ENCODE measurements around the gene ACVR1B.
A peak's percentile ranks its signal among the peaks of the same experiment; 100 is the strongest.

ACVR1B gene

DNA sequence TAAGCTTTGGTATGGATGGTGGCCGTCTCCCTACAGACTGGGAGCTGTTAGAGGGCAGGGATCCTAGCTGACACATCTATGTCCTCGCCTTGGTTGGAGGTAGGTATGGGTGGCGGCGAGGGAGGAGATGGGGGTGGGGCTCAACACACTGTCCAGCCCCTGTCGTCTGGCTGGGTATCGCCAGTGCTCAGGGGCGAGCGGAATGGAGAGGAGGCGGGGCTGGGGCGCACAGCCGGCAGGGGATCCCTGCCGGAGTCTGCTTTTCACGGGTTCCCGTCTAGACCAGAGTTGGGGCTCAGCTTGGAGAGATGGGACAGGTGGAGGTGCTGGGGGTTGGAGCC is 71.3 kb downstream of the ACVR1B start:
- no peak for DNase-seq
- no peak overlapping the region for H3K27ac ChIP-seq (ENCODE audit: low read length)
- H2AFZ ChIP-seq (ENCODE audit: low read length): peak overlapping the region; percentile 86
- peak overlapping the region; percentile 71 for H3K4me3 ChIP-seq (ENCODE audit: low read length)
- peak overlapping the region; percentile 97 for H3K4me2 ChIP-seq (ENCODE audit: low read depth, low read length)
- H3K79me2 ChIP-seq (ENCODE audit: low read length): no peaks in the 10 kb centered on the region
- H3K27me3 ChIP-seq (replicated peaks; ENCODE audit: insufficient read depth, low read length): peaks cover 46% of the 10 kb centered on the region
- H3K9me3 ChIP-seq (replicated peaks; ENCODE audit: insufficient read depth, low read length): no peaks in the 10 kb centered on the region
- TF ChIP-seq, protein P1, sequence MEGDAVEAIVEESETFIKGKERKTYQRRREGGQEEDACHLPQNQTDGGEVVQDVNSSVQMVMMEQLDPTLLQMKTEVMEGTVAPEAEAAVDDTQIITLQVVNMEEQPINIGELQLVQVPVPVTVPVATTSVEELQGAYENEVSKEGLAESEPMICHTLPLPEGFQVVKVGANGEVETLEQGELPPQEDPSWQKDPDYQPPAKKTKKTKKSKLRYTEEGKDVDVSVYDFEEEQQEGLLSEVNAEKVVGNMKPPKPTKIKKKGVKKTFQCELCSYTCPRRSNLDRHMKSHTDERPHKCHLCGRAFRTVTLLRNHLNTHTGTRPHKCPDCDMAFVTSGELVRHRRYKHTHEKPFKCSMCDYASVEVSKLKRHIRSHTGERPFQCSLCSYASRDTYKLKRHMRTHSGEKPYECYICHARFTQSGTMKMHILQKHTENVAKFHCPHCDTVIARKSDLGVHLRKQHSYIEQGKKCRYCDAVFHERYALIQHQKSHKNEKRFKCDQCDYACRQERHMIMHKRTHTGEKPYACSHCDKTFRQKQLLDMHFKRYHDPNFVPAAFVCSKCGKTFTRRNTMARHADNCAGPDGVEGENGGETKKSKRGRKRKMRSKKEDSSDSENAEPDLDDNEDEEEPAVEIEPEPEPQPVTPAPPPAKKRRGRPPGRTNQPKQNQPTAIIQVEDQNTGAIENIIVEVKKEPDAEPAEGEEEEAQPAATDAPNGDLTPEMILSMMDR (IDR thresholded peaks at IDR 0.05; ENCODE audit: low read length): no peak
- no peak for TF ChIP-seq EZH2 (optimal IDR thresholded peaks at IDR 0.05; ENCODE audit: low read depth, low read length)
- no peak for TF ChIP-seq EZH2phosphoT487 (IDR thresholded peaks at IDR 0.05; ENCODE audit: low read length)
- H4K20me1 ChIP-seq (ENCODE audit: insufficient read depth, low read length): no peaks in the 10 kb centered on the region
- peaks cover 6% of the 10 kb centered on the region for H3K4me1 ChIP-seq (ENCODE audit: low read length)
- H3K36me3 ChIP-seq (replicated peaks; ENCODE audit: insufficient read depth, low read length): no peaks in the 10 kb centered on the region
- peak overlapping the region; percentile 21; the same call in 1 of the 2 replicates for H3K9ac ChIP-seq (ENCODE audit: low read length)
- no peaks in the 10 kb centered on the region for H3K9me2 ChIP-seq (replicated peaks; ENCODE audit: insufficient read depth, low read length)
- no peaks in the 10 kb centered on the region for H3F3A ChIP-seq (ENCODE audit: insufficient read depth, low read length)

DNA sequence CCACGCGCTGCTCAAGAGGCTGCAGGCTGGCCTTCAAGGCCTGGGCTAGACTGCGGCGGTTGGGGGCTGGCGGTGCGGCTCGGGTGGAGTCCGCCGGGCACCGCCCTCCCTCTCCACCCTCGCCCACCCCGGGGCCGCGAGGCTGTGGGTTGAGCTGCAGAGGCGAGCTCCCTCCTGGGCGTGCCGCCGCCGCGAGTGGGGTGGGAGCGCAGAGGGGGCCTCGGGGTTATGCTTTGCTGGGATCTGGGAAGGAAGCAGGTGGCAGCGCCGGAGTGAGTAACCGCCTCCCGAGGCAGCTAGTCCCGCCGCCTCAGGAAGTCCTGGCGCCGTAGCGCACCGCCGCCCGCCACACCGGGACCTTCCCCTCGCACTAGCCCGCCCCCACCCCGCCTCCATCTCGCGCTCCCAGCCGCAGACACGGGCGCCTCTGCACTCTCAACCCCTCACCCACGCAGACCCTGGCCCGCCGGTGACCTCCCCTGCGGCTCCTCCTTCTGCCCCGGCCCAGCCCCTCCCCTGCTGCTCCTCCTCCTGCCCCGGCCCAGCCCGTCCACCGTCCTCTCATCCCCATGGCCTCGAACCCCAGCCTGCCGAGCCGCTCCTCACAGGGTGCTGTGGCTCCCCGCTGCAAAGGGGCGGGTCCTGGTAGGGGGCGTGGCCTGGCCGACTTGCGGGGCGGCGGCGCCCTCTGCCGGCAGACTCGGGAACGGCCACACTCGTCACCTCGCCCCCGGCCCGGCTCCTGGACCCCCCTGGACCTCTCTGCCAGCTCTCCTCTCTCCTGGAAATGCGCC is 71.9 kb downstream of the ACVR1B start:
- no peaks in the 10 kb centered on the region for H3F3A ChIP-seq (ENCODE audit: insufficient read depth, low read length)
- H3K4me3 ChIP-seq (ENCODE audit: low read length): peak overlapping the region; percentile 71
- peaks cover 43% of the 10 kb centered on the region for H3K27me3 ChIP-seq (replicated peaks; ENCODE audit: insufficient read depth, low read length)
- peak overlapping the region; percentile 21; the same call in 1 of the 2 replicates for H3K9ac ChIP-seq (ENCODE audit: low read length)
- no peaks in the 10 kb centered on the region for H3K9me3 ChIP-seq (replicated peaks; ENCODE audit: insufficient read depth, low read length)
- H3K27ac ChIP-seq (ENCODE audit: low read length): no peak overlapping the region
- H3K9me2 ChIP-seq (replicated peaks; ENCODE audit: insufficient read depth, low read length): no peaks in the 10 kb centered on the region
- peak; percentile 81 for DNase-seq
- peak overlapping the region; percentile 86 for H2AFZ ChIP-seq (ENCODE audit: low read length)
- TF ChIP-seq, protein P1 (IDR thresholded peaks at IDR 0.05; ENCODE audit: low read length): peak; percentile 90
- no peak for TF ChIP-seq EZH2phosphoT487 (IDR thresholded peaks at IDR 0.05; ENCODE audit: low read length)
- H3K4me2 ChIP-seq (ENCODE audit: low read depth, low read length): peak overlapping the region; percentile 97
- peaks cover 6% of the 10 kb centered on the region for H3K4me1 ChIP-seq (ENCODE audit: low read length)
- H3K36me3 ChIP-seq (replicated peaks; ENCODE audit: insufficient read depth, low read length): no peaks in the 10 kb centered on the region
- H4K20me1 ChIP-seq (ENCODE audit: insufficient read depth, low read length): no peaks in the 10 kb centered on the region
- no peaks in the 10 kb centered on the region for H3K79me2 ChIP-seq (ENCODE audit: low read length)

DNA sequence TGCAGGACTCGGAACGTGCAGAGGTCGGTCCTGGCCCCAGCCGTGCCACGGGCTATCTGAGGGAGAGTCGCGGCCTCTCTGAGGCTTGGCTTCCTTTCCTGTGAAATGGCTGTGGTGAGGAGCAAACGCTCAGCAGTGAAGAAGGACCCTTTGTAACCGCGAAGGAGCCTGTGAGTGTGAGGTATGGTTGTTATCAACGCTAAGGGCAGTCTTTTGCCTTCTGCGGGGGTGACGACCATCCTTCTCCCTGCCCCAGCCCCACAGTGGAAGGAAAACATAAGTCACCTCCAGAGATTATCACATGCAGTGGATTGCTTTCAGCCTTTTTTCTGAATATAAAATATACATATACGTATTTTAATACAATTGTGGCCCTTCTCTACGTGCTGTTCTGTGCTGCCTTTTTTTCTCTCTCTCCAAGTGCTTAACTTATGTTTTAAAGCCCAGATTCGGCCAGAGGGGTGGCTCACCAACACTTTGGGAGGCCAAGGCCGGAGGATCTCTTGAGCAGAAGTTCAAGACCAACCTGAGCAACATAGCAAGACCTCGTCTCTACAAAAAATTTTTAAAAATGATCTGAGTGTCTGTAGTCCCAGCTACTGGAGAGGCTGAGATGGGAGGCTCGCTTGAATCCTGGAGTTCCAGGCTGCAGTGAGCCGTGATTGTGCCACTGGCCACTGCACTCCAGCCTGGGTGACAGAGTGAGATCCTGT is 72.6 kb downstream of the ACVR1B start:
- Histone ChIP-seq H3K4me2 (ENCODE audit: low read depth, low read length) (peak overlapping the region; percentile 97), H3K27ac (ENCODE audit: low read length) (no peak overlapping the region), H3F3A (ENCODE audit: insufficient read depth, low read length) (no peaks in the 10 kb centered on the region), H3K79me2 (ENCODE audit: low read length) (no peaks in the 10 kb centered on the region), H3K4me1 (ENCODE audit: low read length) (peaks cover 6% of the 10 kb centered on the region), H3K36me3 (replicated peaks; ENCODE audit: insufficient read depth, low read length) (no peaks in the 10 kb centered on the region), H3K4me3 (ENCODE audit: low read length) (peak overlapping the region; percentile 71), H3K9me2 (replicated peaks; ENCODE audit: insufficient read depth, low read length) (no peaks in the 10 kb centered on the region), H3K27me3 (replicated peaks; ENCODE audit: insufficient read depth, low read length) (peaks cover 37% of the 10 kb centered on the region), H3K9ac (ENCODE audit: low read length) (peak overlapping the region; percentile 12; the same call in 1 of the 2 replicates), H2AFZ (ENCODE audit: low read length) (peak overlapping the region; percentile 86), H4K20me1 (ENCODE audit: insufficient read depth, low read length) (no peaks in the 10 kb centered on the region), H3K9me3 (replicated peaks; ENCODE audit: insufficient read depth, low read length) (no peaks in the 10 kb centered on the region)
- TF ChIP-seq, protein P1 (IDR thresholded peaks at IDR 0.05; ENCODE audit: low read length): no peak; the same call in 1 of the 2 replicates
- TF ChIP-seq EZH2phosphoT487 (IDR thresholded peaks at IDR 0.05; ENCODE audit: low read length) (no peak), EZH2 (optimal IDR thresholded peaks at IDR 0.05; ENCODE audit: low read depth, low read length) (no peak)
- DNase-seq: no peak

Measured in MM.1S (cell line).